Adrenal gland (tissue), 5 donors: ENCODE results near the gene YWHAQ.

Source experiments
- CTCF ChIP-seq, 6 experiments: fragments of 450-650 bp in 4 of 6; fragments of 200-600 bp in 2 of 6; sonication (generic) in 1 of 6; IDR thresholded peaks; 1 replicate in 5 of 6; 2 replicates in 1 of 6; pipeline versions ENCODE4 v1.5.1 to v1.8.0; 2016 to 2021; ENCODE audit warnings: antibody characterized with exemption in 6 of 6, mild to moderate bottlenecking in 2 of 6, moderate library complexity in 1 of 6
- POLR2A ChIP-seq, 2 donors: fragments of 450-650 bp; IDR thresholded peaks; one replicate each; pipeline ENCODE4 v1.6.1; 2017; ENCODE audit warnings: antibody characterized with exemption in 2 of 2, mild to moderate bottlenecking in 2 of 2, moderate library complexity in 1 of 2
- donor health status: DM: no; HTN: no; CAD: no.

DNA sequence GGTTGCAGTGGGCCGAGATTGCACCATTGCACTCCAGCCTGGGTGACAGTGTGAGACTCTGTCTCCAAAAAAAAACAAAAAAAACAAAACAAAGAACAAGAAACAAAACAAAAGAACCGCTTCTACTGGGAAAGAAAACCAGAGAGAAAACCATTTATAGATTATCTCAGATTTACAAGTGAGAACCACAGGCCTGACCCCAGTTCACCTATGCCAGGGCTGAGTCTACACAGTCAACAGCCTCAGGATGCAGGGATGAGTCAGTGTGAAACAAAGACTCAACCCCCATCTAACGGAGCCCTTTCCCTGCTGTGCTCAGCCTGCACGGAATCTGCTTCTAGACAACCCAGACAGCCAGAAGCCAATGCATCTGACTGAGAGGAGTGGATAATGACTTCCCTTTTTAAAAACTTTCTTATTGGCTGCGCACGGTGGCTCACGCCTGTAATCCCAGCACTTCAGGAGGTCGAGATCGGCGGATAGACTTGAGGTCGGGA is 25.5 kb upstream of the YWHAQ start:
- TF ChIP-seq CTCF (IDR thresholded peaks at IDR 0.05) (no peak), POLR2A (IDR thresholded peaks at IDR 0.05) (no peak)
